Upper lobe of left lung (tissue), 6 donors: ENCODE data around the gene ADGRV1. TPM values are rescaled to one million over a fixed set of nuclear protein-coding genes. Genes with fewer than 3 reads are reported as not detected.
"Not testable (repeated sequence)": the region's sequence is repeated elsewhere in the genome, so short reads cannot be mapped to it uniquely, and the experiment has no call there.

Source experiments
- ATAC-seq, 2 donors: fragments of 200-7000 bp; cut with Tn5 transposase; one replicate each; pipeline ENCODE4 v1.9.1; 2022; ENCODE audit warnings: mild to moderate bottlenecking in 2 of 2, moderate library complexity in 2 of 2; ENCODE audit not compliant: low FRiP score in 2 of 2
- DNase-seq, 2 donors: peaks; one replicate each; pipeline ENCODE4 v3.0.0-alpha.2; 2019 to 2020
- H3K27ac ChIP-seq, 4 donors: fragments of 200-600 bp; sonication (generic); one replicate each; pipeline ENCODE4 v1.5.1; 2016 to 2019
- H3K27me3 ChIP-seq, 4 donors: fragments of 200-600 bp; sonication (generic); one replicate each; pipeline ENCODE4 v1.5.1; 2017 to 2019
- H3K36me3 ChIP-seq, 4 donors: fragments of 200-600 bp; sonication (generic); one replicate each; pipeline ENCODE4 v1.5.1; 2016 to 2019
- H3K4me1 ChIP-seq, 4 donors: fragments of 200-600 bp; sonication (generic); one replicate each; pipeline ENCODE4 v1.5.1; 2018 to 2019
- H3K4me3 ChIP-seq, 4 donors: fragments of 200-600 bp; sonication (generic); one replicate each; pipeline ENCODE4 v1.5.1; 2017 to 2019; ENCODE audit warnings: mild to moderate bottlenecking in 2 of 4, moderate library complexity in 1 of 4
- H3K9me3 ChIP-seq, 4 donors: fragments of 200-600 bp; sonication (generic); one replicate each; pipeline ENCODE4 v1.5.1; 2018 to 2019
- EP300 ChIP-seq, 4 donors: sonication (generic); formaldehyde crosslinking; IDR thresholded peaks; one replicate each; pipeline ENCODE4 v1.5.1; 2017; ENCODE audit warnings: antibody characterized with exemption in 4 of 4, control low read depth in 2 of 4
- POLR2A ChIP-seq, 4 donors: fragments of 450-650 bp; IDR thresholded peaks; one replicate each; pipeline ENCODE4 v1.5.1; 2016 to 2017; ENCODE audit warnings: antibody characterized with exemption in 4 of 4, mild to moderate bottlenecking in 2 of 4
- POLR2AphosphoS5 ChIP-seq, 2 donors: sonication (generic); formaldehyde crosslinking; IDR thresholded peaks; one replicate each; pipeline ENCODE4 v1.5.1; 2017; ENCODE audit warnings: antibody characterized with exemption in 2 of 2
- WGBS, 2 donors: methylation state at CpG; one replicate each; pipeline ENCODE4 v1.1.5; 2017 to 2018; 5-methylcytosine and 5-hydroxymethylcytosine counted together
- total RNA-seq, 6 donors: library from RNA; depleted of rRNA in 4 of 6; stranded (reverse); fragments of >200 nt in 4 of 6; gene quantifications; one replicate each; pipeline versions ENCODE4 v1.1.0 to v1.2.1, GENCODE V29; 2016 to 2021
- TF ChIP-seq, protein P1 (sequence below), 6 experiments: fragments of 450-650 bp in 4 of 6; fragments of 200-600 bp in 2 of 6; sonication (generic) in 2 of 6; IDR thresholded peaks; one replicate each; pipeline ENCODE4 v1.5.1; 2016 to 2019; ENCODE audit warnings: antibody characterized with exemption in 6 of 6
- donor health status: DM: no; HTN: no; CAD: no; lungs with moderate emphysema.
- donor health status: DM: no; HTN: yes; CAD: no; lungs with severe emphysema.

The ADGRV1 gene
- total RNA-seq, 6 donors from 2014 or later, result 22.3 to 129 (median 60.4) TPM

DNA sequence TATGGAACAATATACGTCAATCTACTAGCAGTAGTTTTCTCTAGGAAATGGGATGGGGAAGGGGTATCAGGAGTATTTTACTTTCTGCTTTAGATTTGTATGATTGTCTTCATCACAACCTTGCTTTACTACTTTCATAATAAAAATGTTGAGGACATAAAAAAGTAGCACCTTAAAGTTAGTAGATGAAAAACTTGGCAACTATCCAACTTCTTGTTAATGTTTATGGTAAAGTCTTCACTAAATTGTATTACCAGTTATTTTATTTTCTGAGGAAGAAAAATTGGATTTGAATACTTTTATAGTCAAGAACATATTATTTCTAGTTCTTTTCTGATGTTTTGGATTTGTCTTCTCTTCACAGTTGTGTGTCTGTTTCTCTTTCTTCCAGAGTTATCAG, 452.4 kb downstream of the ADGRV1 start:
- Histone ChIP-seq H3K36me3 (no peaks in the 10 kb centered on the region), H3K27me3 (no peaks in the 10 kb centered on the region), H3K27ac (peak overlapping the region in 1 of 4 donors; percentile 75), H3K4me3 (no peak overlapping the region), H3K9me3 (peaks cover 0 to 2% (median 0%) of the 10 kb centered on the region in 4 donors), H3K4me1 (peaks cover 0 to 13% (median under 1%) of the 10 kb centered on the region in 4 donors)
- 93 to 98% methylated on average over 1 of the region's 1 CpG for WGBS, 2 donors
- DNase-seq (no peak), ATAC-seq (no peak)
- TF ChIP-seq, protein P1, sequence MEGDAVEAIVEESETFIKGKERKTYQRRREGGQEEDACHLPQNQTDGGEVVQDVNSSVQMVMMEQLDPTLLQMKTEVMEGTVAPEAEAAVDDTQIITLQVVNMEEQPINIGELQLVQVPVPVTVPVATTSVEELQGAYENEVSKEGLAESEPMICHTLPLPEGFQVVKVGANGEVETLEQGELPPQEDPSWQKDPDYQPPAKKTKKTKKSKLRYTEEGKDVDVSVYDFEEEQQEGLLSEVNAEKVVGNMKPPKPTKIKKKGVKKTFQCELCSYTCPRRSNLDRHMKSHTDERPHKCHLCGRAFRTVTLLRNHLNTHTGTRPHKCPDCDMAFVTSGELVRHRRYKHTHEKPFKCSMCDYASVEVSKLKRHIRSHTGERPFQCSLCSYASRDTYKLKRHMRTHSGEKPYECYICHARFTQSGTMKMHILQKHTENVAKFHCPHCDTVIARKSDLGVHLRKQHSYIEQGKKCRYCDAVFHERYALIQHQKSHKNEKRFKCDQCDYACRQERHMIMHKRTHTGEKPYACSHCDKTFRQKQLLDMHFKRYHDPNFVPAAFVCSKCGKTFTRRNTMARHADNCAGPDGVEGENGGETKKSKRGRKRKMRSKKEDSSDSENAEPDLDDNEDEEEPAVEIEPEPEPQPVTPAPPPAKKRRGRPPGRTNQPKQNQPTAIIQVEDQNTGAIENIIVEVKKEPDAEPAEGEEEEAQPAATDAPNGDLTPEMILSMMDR (IDR thresholded peaks at IDR 0.05), result no peak
- TF ChIP-seq POLR2AphosphoS5 (IDR thresholded peaks at IDR 0.05), result no peak
- no peak for TF ChIP-seq POLR2A (IDR thresholded peaks at IDR 0.05)
- TF ChIP-seq EP300 (IDR thresholded peaks at IDR 0.05), result no peak

GRCh38 chr5:91012867-91013266, 454.3 kb downstream of the ADGRV1 start:
- DNase-seq, ATAC-seq, H3K36me3 ChIP-seq, H3K9me3 ChIP-seq, H3K4me3 ChIP-seq, H3K27ac ChIP-seq, H3K27me3 ChIP-seq: not testable (repeated sequence)
- peaks cover 10 to 28% (median 13%) of the 10 kb centered on the region in 4 donors for H3K4me1 ChIP-seq
- WGBS, 2 donors, result 94 to 100% methylated on average over 1 of the region's 1 CpG

GRCh38 chr5:91016322-91016721, 457.7 kb downstream of the ADGRV1 start:
- Histone ChIP-seq H3K27ac (no peak overlapping the region), H3K36me3 (no peaks in the 10 kb centered on the region), H3K4me3 (no peak overlapping the region), H3K4me1 (peaks cover 17 to 26% (median 21%) of the 10 kb centered on the region in 4 donors), H3K27me3 (no peaks in the 10 kb centered on the region), H3K9me3 (peaks cover 0 to 2% (median 0%) of the 10 kb centered on the region in 4 donors)
- no peak for DNase-seq
- ATAC-seq, result no peak
- WGBS, 2 donors, result 96 to 98% methylated on average over 1 of the region's 1 CpG
- TF ChIP-seq EP300 (IDR thresholded peaks at IDR 0.05), result no peak
- TF ChIP-seq, protein P1 (IDR thresholded peaks at IDR 0.05), result no peak
- TF ChIP-seq POLR2A (IDR thresholded peaks at IDR 0.05), result no peak
- no peak for TF ChIP-seq POLR2AphosphoS5 (IDR thresholded peaks at IDR 0.05)

GRCh38 chr5:91016954-91017700, 458.5 kb downstream of the ADGRV1 start:
- 44 to 61% methylated on average over 4 of the region's 4 CpGs for WGBS, 2 donors
- H3K4me3 ChIP-seq, result no peak overlapping the region
- ATAC-seq (peak; percentile 53 to 63), DNase-seq (no peak)
- peak overlapping the region in 2 of 4 donors; percentile 4 to 31 for H3K27ac ChIP-seq
- H3K9me3 ChIP-seq, result peaks cover 0 to 2% (median 0%) of the 10 kb centered on the region in 4 donors
- no peaks in the 10 kb centered on the region for H3K27me3 ChIP-seq
- peaks cover 17 to 26% (median 21%) of the 10 kb centered on the region in 4 donors for H3K4me1 ChIP-seq
- no peak for TF ChIP-seq POLR2A (IDR thresholded peaks at IDR 0.05)
- TF ChIP-seq POLR2AphosphoS5 (IDR thresholded peaks at IDR 0.05), result peak in 1 of 2 donors; percentile 5
- TF ChIP-seq EP300 (IDR thresholded peaks at IDR 0.05), result peak in 1 of 4 donors; percentile 49
- no peaks in the 10 kb centered on the region for H3K36me3 ChIP-seq

- peak overlapping the region in 1 of 4 donors; percentile 4 for H3K27ac ChIP-seq
- no peak for DNase-seq
Observed at GRCh38 chr5:91018200-91018599, 459.6 kb downstream of the ADGRV1 start.

More at GRCh38 chr5:91018200-91018599, 459.6 kb downstream of the ADGRV1 start:
- H3K9me3 ChIP-seq, result peaks cover 0 to 2% (median 0%) of the 10 kb centered on the region in 4 donors
- no peaks in the 10 kb centered on the region for H3K36me3 ChIP-seq
- 57 to 67% methylated on average over 1 of the region's 1 CpG for WGBS, 2 donors
- no peak overlapping the region for H3K4me3 ChIP-seq
- ATAC-seq, result peak in 1 of 2 donors; percentile 40
- no peaks in the 10 kb centered on the region for H3K27me3 ChIP-seq
- peaks cover 17 to 26% (median 21%) of the 10 kb centered on the region in 4 donors for H3K4me1 ChIP-seq
- TF ChIP-seq POLR2AphosphoS5 (IDR thresholded peaks at IDR 0.05) (no peak), EP300 (IDR thresholded peaks at IDR 0.05) (no peak)
- TF ChIP-seq, protein P1 (IDR thresholded peaks at IDR 0.05), result no peak
